ENCODE measurements around the gene NT5C2.

- TF ChIP-seq, protein P1, sequence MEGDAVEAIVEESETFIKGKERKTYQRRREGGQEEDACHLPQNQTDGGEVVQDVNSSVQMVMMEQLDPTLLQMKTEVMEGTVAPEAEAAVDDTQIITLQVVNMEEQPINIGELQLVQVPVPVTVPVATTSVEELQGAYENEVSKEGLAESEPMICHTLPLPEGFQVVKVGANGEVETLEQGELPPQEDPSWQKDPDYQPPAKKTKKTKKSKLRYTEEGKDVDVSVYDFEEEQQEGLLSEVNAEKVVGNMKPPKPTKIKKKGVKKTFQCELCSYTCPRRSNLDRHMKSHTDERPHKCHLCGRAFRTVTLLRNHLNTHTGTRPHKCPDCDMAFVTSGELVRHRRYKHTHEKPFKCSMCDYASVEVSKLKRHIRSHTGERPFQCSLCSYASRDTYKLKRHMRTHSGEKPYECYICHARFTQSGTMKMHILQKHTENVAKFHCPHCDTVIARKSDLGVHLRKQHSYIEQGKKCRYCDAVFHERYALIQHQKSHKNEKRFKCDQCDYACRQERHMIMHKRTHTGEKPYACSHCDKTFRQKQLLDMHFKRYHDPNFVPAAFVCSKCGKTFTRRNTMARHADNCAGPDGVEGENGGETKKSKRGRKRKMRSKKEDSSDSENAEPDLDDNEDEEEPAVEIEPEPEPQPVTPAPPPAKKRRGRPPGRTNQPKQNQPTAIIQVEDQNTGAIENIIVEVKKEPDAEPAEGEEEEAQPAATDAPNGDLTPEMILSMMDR (IDR thresholded peaks at IDR 0.05) = no peak
- no peak for TF ChIP-seq POLR2A (IDR thresholded peaks at IDR 0.05)
Observed at GRCh38 chr10:103186128-103186527, 6.9 kb downstream of the NT5C2 start.

Measured in testis (tissue), 2 donors.